ENCODE measurements around the gene SMIM1.

- TF ChIP-seq, protein P1, sequence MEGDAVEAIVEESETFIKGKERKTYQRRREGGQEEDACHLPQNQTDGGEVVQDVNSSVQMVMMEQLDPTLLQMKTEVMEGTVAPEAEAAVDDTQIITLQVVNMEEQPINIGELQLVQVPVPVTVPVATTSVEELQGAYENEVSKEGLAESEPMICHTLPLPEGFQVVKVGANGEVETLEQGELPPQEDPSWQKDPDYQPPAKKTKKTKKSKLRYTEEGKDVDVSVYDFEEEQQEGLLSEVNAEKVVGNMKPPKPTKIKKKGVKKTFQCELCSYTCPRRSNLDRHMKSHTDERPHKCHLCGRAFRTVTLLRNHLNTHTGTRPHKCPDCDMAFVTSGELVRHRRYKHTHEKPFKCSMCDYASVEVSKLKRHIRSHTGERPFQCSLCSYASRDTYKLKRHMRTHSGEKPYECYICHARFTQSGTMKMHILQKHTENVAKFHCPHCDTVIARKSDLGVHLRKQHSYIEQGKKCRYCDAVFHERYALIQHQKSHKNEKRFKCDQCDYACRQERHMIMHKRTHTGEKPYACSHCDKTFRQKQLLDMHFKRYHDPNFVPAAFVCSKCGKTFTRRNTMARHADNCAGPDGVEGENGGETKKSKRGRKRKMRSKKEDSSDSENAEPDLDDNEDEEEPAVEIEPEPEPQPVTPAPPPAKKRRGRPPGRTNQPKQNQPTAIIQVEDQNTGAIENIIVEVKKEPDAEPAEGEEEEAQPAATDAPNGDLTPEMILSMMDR (optimal IDR thresholded peaks at IDR 0.05 in 1 of 3, IDR thresholded peaks at IDR 0.05 in 1 of 3, conservative IDR thresholded peaks at IDR 0.05 in 1 of 3; ENCODE audit: extremely low read depth in 1 of 3, insufficient read depth in 2 of 3, low read length in 3 of 3) = no peak
- TF ChIP-seq EZH2 (IDR thresholded peaks at IDR 0.05; ENCODE audit: low read length) = no peak
Observed at GRCh38 chr1:3746389-3746829, 26.1 kb upstream of the SMIM1 start.
